Glutamatergic neuron (in vitro differentiated cells): Measurements from ENCODE around the gene MME. TPM values are rescaled to one million over a fixed set of nuclear protein-coding genes. Genes with fewer than 3 reads are reported as not detected.

ENCODE experiments used
- DNase-seq: peaks from one replicate; pipeline ENCODE4 v3.0.0; 2022
- H3K27ac Mint-ChIP-seq: one replicate; pipeline ENCODE4 v1.8.0; 2020; ENCODE audit warnings: mild to moderate bottlenecking, mixed read lengths, inconsistent platforms; ENCODE audit not compliant: unreplicated experiment
- H3K27me3 Mint-ChIP-seq: one replicate; pipeline ENCODE4 v1.8.0; 2020; ENCODE audit warnings: mild to moderate bottlenecking, moderate library complexity, mixed read lengths, inconsistent platforms; ENCODE audit not compliant: unreplicated experiment
- H3K36me3 Mint-ChIP-seq: one replicate; pipeline ENCODE4 v1.8.0; 2020; ENCODE audit warnings: mild to moderate bottlenecking, mixed read lengths, inconsistent platforms; ENCODE audit not compliant: unreplicated experiment
- H3K4me1 Mint-ChIP-seq: one replicate; pipeline ENCODE4 v1.8.0; 2020; ENCODE audit warnings: mild to moderate bottlenecking, low read depth, mixed read lengths, inconsistent platforms; ENCODE audit not compliant: unreplicated experiment
- H3K4me3 Mint-ChIP-seq: one replicate; pipeline ENCODE4 v1.8.0; 2020; ENCODE audit warnings: mild to moderate bottlenecking, mixed read lengths, inconsistent platforms; ENCODE audit not compliant: unreplicated experiment
- H3K9me3 Mint-ChIP-seq: one replicate; pipeline ENCODE4 v1.8.0; 2020; ENCODE audit warnings: mild to moderate bottlenecking, moderate library complexity, mixed read lengths, inconsistent platforms; ENCODE audit not compliant: unreplicated experiment
- total RNA-seq: library from RNA; stranded (reverse); fragmentation: NEBNext Ultra II Directional; extraction: Animal tissue kit (Norgen Biotek cat#: 25700); gene quantifications from one replicate; pipeline ENCODE4 v1.2.1, GENCODE V29; 2021; ENCODE audit not compliant: unreplicated experiment
- TF ChIP-seq, protein P1 (sequence below): fragments of 200-600 bp; sonication (generic); IDR thresholded peaks from one replicate; pipeline ENCODE4 v1.5.0; 2021; ENCODE audit not compliant: partially characterized antibody, unreplicated experiment

MME gene
- total RNA-seq, 1 donor from 2014 or later: 6.6 TPM

DNA sequence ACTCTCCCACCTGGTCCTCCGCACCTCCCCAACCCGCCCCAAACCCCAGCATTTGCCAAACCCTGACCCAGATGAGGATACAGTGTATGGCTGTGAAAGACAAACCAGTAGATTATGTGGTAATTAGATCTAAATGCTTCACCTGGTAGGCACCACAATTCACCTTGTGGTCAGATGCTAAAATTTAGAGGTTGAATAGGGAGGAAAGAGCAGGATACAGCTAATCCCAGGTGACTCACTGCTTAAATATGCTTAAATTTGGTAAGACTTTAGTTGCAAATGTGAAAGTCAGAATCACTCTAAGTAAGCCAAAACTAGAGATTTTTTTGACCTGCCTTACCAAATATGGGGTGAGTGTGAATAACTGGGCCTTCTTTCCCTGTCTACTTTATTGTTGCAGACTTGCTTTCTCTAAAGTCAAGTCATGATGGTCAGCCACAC lies 105.5 kb downstream of the MME start:
- H3K4me3 Mint-ChIP-seq: no peak overlapping the region
- no peaks in the 10 kb centered on the region for H3K4me1 Mint-ChIP-seq
- no peaks in the 10 kb centered on the region for H3K36me3 Mint-ChIP-seq
- H3K9me3 Mint-ChIP-seq: peaks cover 2% of the 10 kb centered on the region
- DNase-seq: no peak
- no peaks in the 10 kb centered on the region for H3K27me3 Mint-ChIP-seq
- TF ChIP-seq, protein P1, sequence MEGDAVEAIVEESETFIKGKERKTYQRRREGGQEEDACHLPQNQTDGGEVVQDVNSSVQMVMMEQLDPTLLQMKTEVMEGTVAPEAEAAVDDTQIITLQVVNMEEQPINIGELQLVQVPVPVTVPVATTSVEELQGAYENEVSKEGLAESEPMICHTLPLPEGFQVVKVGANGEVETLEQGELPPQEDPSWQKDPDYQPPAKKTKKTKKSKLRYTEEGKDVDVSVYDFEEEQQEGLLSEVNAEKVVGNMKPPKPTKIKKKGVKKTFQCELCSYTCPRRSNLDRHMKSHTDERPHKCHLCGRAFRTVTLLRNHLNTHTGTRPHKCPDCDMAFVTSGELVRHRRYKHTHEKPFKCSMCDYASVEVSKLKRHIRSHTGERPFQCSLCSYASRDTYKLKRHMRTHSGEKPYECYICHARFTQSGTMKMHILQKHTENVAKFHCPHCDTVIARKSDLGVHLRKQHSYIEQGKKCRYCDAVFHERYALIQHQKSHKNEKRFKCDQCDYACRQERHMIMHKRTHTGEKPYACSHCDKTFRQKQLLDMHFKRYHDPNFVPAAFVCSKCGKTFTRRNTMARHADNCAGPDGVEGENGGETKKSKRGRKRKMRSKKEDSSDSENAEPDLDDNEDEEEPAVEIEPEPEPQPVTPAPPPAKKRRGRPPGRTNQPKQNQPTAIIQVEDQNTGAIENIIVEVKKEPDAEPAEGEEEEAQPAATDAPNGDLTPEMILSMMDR: no peak
- no peak overlapping the region for H3K27ac Mint-ChIP-seq

DNA sequence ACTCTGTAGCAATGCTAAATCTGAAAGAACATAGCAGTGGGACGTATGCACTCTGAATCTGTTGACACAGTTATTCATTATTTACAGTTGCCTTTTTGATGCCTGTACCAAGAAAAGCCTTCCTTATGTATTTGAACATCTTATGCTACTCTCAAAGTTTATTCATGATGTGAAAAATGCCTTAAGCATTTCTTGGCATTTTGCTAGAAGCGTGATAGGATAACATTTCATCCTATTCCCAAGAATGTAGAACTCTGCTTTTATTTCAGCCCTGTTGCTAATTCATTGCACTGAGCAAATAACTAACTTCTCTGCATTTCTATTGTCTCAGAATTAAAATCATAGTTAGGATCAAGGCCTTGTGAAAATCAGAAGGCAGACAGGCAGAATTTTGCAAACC lies 107.9 kb downstream of the MME start:
- H3K4me3 Mint-ChIP-seq: no peak overlapping the region
- H3K9me3 Mint-ChIP-seq: peaks cover 2% of the 10 kb centered on the region
- H3K27ac Mint-ChIP-seq: no peak overlapping the region
- no peaks in the 10 kb centered on the region for H3K36me3 Mint-ChIP-seq
- TF ChIP-seq, protein P1: no peak
- no peak for DNase-seq
- H3K27me3 Mint-ChIP-seq: no peaks in the 10 kb centered on the region
- no peaks in the 10 kb centered on the region for H3K4me1 Mint-ChIP-seq

DNA sequence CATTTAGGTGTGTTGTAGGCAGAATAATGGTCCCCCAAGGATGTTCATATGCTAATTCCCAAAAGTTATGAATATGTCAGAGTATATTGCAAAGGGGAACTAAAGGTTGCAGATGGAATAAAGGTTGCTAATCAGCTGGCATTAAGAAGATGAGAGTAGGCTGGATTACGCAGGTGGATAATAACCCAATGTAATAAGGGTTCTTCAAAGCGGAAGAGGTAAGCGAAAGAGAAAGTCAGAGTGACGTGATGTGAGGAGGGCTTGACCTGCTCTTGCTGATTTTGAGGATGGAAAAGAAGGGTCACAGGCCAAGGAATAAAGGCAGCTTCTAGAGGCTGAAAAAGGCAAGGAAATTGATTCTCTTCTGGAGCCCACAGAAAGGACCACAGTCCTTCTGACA lies 109.4 kb downstream of the MME start:
- Mint-ChIP-seq H3K4me3 (no peak overlapping the region), H3K36me3 (no peaks in the 10 kb centered on the region), H3K27me3 (no peaks in the 10 kb centered on the region), H3K9me3 (peaks cover 2% of the 10 kb centered on the region), H3K27ac (no peak overlapping the region), H3K4me1 (no peaks in the 10 kb centered on the region)
- no peak for DNase-seq
- TF ChIP-seq, protein P1: no peak

DNA sequence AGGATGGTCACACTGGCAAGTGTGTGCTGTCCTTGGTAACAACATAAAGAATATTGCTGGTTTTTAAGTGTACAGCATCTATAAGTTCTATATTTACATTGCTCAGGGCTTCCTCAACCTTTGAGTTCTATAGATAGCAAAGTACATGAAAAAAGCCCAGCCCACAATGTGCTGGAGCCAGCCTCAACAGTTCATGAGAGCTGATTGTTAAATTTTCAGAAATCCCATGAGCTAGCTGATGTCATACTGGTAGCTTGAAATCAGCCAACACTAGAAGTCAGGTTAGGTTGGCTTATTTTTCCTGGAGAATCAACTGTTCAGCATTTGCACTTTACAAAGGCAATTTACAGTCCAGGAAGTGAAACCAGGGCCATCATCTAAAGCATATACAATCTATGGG lies 110.6 kb downstream of the MME start:
- Mint-ChIP-seq H3K27me3 (no peaks in the 10 kb centered on the region), H3K36me3 (no peaks in the 10 kb centered on the region), H3K4me1 (peaks cover 8% of the 10 kb centered on the region), H3K27ac (no peak overlapping the region), H3K9me3 (peaks cover 2% of the 10 kb centered on the region), H3K4me3 (no peak overlapping the region)
- DNase-seq: no peak
- TF ChIP-seq, protein P1: no peak

DNA sequence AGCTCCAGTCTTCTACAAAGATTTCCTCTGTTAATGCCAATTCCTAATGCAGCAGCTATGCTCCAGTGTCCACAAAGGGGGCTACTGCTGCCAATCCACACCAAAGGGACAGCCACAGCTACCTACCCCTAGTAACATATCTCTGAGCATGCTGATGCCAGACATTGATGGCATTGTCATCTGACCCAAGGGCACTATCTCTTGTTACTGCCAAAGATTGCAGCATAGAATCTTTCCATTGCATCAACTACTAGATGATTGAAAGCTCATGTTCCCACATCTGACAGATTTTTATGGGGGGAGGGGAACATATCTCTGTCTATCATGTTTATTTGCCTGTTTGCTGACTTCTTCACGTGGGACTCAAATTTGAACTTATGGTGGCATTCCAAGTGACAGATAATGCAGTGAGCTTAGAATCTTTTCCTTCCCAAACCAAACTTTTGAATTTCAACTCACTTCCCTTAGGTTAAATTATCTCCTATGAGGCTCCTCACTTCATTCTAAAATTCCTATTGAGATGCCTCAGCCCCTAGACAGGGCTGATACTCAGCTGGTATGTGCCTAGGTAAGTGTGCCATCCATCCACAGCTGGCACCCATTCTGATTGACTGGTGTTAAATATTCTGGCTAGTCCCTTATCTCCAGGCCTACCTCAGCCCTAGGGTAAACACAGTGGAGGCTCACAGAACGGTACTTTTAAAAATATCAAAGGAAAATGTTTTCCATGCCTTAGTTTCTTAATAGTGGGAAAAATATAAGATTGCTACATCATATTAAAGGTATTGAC lies 113.0 kb downstream of the MME start:
- Mint-ChIP-seq H3K36me3 (no peaks in the 10 kb centered on the region), H3K27ac (no peak overlapping the region), H3K9me3 (peaks cover 2% of the 10 kb centered on the region), H3K4me1 (peaks cover 19% of the 10 kb centered on the region), H3K4me3 (no peak overlapping the region), H3K27me3 (peaks cover 2% of the 10 kb centered on the region)
- no peak for DNase-seq
- TF ChIP-seq, protein P1: no peak
